ENCODE results near the gene OR52B4.
"Not testable (repeated sequence)": the region's sequence is repeated elsewhere in the genome, so short reads cannot be mapped to it uniquely, and the experiment has no call there.

Gene OR52B4
- 0 reads per million in 2 donors for total RNA-seq

DNA sequence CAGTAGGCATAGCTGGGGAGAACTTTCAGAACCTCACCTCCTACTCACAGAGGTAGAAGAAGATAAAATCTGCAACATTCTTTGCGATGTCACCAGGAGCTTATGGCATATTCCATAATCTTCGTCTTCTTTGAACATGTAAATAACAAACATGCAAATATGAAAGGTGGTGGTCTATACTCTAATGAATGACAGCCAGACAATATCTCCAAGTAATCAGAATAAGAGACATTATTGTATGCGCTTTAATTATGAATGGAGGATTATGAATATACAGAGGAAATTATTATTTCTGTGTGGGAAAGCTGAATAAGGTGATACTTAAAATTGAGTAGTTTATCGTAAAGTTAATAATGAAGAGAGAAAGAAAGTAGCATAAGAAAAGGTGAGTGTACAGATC lies at the start of gene OR52B4:
TSS of gene OR52B4 (minus strand) at position 101 of the 400 bp plus-strand sequence. CDS start at position 10, 91 bp downstream.
- no peak for DNase-seq

DNA sequence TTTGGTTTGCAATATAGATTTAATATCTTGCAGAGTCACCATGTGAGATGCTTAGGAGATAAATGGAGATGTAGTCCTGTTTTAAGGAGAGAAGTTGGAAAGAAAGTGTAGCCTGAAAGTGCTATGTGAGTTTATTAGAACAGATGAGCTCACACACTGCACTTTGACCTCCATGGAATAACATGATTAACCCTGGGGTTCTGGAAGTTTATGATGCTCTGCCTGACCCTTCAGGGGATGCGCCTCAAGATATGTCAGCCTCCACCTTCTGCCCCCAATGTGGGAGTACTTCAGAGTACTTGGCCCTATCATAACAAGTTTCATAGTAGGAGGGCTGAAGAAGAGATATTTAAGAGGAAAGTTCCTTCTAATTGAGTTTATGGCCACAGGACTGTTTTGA lies 48.6 kb upstream of the OR52B4 start:
- DNase-seq, result no peak

DNA sequence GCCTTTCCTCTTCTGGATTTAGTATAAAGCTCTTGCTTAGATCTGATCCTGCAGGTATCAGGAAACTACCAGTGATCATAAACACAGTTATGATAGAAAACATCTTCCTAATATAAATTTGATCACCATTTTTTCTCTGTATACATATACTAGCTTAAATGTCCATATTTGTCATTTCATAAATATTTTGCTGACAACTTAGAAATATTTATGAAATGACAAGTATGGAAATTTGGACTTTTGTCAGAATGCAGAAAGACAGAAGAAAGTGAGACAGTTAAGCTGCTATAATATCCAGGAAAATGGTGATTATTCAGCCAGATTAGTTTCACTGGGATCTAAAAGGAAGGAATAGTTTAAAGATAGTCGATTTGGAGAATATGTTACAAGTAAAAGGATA lies 48.1 kb upstream of the OR52B4 start:
- DNase-seq, result no peak

DNA sequence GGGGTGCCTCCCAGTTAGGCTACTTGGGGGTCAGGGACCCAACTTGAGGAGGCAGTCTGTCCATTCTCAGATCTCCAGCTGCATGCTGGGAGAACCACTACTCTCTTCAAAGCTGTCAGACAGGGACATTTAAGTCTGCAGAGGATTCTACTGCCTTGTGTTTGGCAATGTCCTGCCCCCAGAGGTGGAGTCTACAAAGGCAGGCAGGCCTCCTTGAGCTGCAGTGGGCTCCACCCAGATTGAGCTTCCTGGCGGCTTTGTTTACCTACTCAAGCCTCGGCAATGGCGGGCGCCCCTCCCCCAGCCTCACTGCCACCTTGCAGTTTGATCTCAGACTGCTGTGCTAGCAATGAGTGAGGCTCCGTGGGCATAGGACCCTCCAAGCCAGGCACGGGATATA lies 38.0 kb upstream of the OR52B4 start:
- DNase-seq, result not testable (repeated sequence)

DNA sequence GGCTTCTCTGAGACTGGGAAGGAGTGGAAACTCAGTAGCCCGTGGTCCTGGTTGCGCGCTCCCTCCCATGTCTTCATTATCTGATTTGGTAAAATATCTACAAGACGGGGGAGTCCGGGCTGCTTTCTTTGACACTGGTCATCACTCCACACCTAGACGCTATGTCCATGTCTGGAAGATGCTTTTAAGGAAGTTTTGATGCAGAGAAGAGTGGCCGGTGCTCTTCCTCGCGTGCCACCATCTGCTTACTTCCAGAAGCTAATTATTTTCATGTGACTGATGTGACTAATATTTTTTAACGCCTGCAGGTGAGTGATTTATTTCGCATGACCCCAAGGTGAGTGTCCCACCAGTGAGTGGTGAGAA lies 25.7 kb upstream of the OR52B4 start:
- DNase-seq, result no peak

DNA sequence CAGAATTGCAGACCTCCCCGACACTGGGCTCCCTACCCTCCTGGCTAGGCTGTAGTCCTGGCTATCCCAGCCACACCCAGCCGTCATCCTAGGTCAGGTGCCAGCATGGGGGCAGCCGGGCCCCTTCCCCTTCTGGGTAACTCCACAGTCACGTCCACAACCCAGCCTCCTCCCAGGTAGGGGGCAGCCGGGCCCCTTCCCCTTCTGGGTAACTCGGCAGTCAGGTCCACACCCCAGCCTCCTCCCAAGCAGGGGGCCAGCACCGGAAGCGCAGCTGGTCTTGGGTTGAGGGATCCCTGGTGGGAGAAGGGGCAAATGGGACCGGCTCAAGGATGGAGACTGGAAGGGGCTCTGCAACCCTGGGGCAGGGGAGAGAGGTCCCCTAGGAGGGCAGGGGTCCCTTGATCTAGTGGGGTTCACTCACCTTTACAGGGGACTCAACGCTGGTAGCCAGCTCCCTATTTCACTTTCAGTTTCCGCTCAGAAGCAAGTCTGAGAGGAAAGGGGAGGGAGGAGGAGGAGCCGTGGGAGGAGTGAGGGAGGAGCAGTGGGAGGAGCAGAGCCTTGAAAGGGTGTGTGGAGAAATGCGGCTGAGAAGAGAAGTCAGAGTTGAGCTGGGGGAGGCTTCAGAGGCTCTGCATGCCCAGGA lies 25.1 kb upstream of the OR52B4 start, which contains the start of gene TRIM21:
TSS of gene TRIM21 (minus strand) at position 494 of the 649 bp plus-strand sequence. CDS start 3,293 bp downstream, outside the sequence.
- DNase-seq, result peak; percentile 56 to 92 (median 78)

DNA sequence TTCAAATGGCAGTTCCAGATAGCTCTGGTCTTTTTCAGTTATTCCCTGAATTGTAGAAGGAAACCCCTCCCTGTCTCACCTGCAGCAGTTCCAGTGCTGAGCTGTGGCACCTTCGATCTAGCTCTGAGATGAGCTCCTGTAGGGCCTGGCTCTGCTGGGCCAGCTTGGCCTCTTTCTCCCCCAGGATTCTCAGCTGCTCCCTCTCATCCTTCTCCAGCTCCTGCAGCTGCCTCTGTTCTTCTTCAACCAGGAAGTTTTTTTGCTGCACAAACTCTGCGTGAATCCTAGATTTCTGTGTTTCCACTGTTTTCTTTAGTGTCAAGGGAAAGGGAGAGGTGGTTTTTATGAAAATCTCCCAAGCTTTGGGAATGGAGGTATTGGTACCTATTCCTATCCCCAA lies 20.0 kb upstream of the OR52B4 start:
- no peak for DNase-seq

DNA sequence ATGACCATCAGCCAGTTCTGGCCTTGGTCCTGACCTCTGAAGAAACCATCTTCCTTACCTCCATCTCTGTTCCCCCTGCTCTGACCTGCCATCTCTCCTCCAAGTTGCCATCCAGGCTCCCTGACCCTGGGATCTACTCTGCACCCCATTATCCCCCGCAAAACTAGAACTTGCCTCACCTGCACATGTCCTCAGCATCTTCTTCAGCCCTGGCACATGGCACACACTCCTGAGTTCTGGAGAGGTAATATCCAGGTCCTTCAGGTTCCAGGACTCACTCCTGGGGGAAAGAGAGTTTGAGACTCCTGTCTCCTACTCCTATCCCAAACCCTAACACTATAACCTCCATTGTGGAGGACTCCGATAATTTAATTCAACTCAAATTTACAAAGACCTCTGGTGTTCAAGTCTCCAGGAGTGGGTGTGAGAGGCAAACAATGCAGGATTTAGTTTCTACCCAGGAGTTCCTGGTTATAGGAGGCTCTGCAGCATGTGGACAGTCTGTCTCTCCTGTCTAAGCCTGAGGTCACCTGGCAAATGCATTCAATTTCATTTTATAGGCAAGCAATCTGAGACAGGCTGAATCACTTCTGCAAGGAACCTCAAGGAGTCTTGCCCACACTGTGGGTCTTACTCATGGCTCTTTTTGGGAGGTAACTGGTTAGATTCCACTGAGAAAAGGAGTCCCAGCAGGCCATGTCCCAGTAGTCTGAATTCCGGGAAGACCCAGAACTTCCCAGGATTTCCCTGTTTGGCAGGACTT lies 18.0 kb upstream of the OR52B4 start:
- no peak for DNase-seq

DNA sequence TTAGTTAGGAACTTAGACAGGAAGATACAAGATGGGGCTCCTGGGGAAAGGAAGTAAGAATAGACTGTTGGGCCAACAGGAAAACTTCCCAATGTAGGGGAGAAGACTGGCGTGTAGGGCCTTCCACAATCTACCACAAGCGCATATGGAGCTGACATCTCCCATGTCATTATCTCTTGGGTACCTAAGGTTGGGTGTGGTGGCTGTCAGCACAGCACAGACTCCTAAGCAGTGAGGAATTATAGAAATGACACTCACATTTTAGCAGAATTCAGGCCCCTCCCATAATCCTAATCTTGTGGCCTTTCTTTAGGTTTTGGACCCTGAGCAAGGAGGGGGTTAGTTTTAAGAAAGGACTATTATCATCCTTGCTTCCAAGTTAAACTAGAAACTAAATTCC lies 13.7 kb upstream of the OR52B4 start:
- DNase-seq, result no peak

DNA sequence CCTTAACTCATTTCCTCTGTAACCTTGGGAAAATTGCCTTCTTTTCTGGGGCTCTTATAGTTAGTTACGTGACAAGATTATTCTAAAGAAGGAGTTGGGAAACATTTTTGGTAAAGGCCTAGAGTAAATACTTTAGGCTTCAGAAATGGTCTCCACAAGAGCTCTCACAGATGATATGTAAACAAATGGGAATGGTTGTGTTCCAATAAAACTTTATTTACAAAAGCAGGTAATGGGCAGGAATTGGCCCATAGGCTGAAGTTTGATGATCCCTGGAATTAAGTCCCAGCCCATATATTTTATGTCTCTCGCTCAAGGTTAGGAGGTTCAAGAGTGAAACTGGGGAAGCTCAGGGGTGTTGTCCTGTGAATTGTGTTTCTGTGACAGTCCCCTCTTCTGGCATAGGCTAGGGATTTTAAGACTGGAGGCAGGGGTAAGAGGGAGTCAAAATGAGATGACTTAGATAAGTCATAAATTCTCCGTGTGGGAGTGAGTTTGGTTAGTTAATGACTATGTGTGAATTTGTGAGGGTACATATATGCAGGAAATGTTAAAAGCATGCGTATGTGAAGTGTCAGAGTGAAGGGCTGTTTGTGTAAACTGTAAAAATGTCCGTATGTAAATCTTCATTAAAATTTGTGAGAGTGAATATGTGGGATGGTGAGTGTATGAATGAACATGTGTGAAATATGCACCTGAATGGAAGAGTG lies 7.4 kb upstream of the OR52B4 start:
- no peak for DNase-seq

DNA sequence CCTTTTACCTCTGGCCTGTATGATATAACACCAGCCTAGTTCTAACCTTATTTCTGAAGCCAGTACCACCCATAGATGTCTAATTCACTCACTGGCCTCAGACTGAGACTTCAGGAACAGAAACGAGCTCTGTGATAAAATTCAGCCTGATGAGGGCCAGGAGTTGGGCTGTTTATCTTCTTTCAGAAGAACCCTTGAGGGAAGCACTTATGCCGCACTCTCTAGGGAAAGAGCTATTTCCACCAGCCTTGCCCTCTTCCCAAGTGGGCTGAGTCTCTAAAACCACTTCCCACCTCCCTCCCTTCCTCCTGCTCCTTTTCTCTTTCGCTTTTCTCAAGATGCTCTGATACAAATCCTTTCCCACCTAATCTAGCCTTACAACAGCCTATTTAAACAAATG lies 2.0 kb upstream of the OR52B4 start:
- DNase-seq, result no peak

DNA sequence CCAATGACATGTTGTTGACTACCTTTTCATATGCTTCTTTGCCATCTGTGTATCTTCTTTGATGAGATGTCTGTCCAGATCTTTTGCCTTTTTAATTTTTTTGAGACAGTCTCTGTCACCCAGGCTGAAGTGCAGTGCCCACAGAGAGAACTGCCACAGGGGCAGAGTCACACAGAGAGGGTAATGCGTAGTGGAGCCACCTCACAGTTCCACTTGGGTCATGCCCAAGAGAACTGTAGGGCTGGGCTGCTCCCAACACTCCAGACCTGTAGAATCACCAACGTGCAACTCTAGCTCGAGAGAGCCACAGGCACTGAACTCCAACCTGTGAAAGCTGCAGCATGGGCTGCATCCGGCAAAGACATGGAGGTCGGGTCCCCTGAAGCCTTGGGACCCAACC lies 20.0 kb downstream of the OR52B4 start:
- not testable (repeated sequence) for DNase-seq

DNA sequence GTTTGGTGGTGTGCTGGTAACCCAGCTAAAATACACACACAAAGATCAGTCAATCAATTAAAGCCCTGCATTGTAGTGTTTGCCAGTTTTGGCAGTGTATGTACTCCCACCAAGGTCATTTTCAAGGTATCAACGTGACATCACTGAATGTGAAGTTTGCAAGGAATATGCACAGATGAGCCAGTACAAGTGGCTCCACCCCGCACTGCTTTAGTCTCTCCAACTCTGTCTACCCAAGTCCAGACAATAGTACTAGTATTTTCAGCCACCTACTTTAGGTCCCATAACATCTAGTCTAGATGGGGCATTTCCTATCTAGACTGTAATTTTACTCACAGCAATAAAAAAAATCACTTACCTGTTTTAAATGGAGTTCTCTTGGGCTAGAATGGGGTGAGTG lies 22.8 kb downstream of the OR52B4 start:
- not testable (repeated sequence) for DNase-seq

DNA sequence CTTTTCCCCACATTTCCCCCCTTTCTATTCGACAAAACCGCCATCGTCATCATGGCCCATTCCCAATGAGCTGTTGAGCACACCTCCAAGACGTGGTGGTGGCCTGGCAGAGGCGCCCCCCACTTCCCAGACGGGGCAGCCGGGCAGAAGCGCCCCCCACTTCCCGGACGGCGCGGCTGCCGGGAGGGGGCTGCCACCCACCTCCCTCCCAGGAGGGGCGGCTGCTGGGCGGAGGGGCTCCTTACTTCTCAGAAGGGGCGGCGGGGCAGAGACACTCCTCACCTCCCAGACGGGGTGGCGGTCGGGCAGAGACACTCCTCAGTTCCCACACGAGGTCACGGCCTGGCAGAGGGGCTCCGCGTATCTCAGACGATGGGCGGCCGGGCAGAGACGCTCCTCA lies 33.8 kb downstream of the OR52B4 start:
- DNase-seq, result not testable (repeated sequence)

Data from T-helper 2 cell (primary cell).